HepG2 (cell line): Measurements from ENCODE around the gene DNAJC15. TPM values are rescaled to one million over a fixed set of nuclear protein-coding genes. Genes with fewer than 3 reads are reported as not detected.

Experiments
- ARID3A ChIP-seq: IDR thresholded peaks from 2 replicates; pipeline ENCODE4 v1.6.1; 2012; ENCODE audit warnings: low read depth, low read length, improper control_type of control experiment
- BORCS8-MEF2B ChIP-seq: sonication (generic); formaldehyde crosslinking; IDR thresholded peaks from 2 replicates; pipeline ENCODE4 v1.8.0; 2022; ENCODE audit warnings: mild to moderate bottlenecking, missing genetic modification reagents
- EHMT2 ChIP-seq: fragments of 200-600 bp; sonication (generic); IDR thresholded peaks from 2 replicates; pipeline ENCODE4 v1.7.0; 2017; ENCODE audit warnings: antibody characterized with exemption, low read depth, low read length, borderline replicate concordance
- FOXP1 ChIP-seq, 2 experiments: fragments of 450-650 bp in 1 of 2; IDR thresholded peaks; 2 replicates each; pipeline ENCODE4 v1.6.1; 2017 to 2018; ENCODE audit warnings: antibody characterized with exemption in 1 of 2
- GATAD1 ChIP-seq: IDR thresholded peaks from 2 replicates; pipeline ENCODE4 v1.6.1; 2016; ENCODE audit warnings: missing genetic modification reagents, missing compliant biosample characterization
- GFI1 ChIP-seq: sonication (generic); formaldehyde crosslinking; IDR thresholded peaks from 2 replicates; pipeline ENCODE4 v1.5.0; 2020; ENCODE audit warnings: missing genetic modification reagents, mild to moderate bottlenecking, borderline replicate concordance
- HBP1 ChIP-seq: IDR thresholded peaks from 2 replicates; pipeline ENCODE4 v1.6.1; 2016; ENCODE audit warnings: low read depth, control low read depth
- HNF4A ChIP-seq: sonication (generic); formaldehyde crosslinking; IDR thresholded peaks from 2 replicates; pipeline ENCODE4 v1.4.0; 2020; ENCODE audit warnings: missing genetic modification reagents
- KLF16 ChIP-seq, 2 experiments: sonication (generic) in 1 of 2; formaldehyde crosslinking in 1 of 2; IDR thresholded peaks; 2 replicates each; pipeline versions ENCODE4 v1.6.1 to v1.8.0; 2016 to 2023; ENCODE audit warnings: missing genetic modification reagents in 2 of 2, missing compliant biosample characterization in 1 of 2
- ONECUT2 ChIP-seq: sonication (generic); formaldehyde crosslinking; IDR thresholded peaks from 2 replicates; pipeline ENCODE4 v1.4.0; 2020; ENCODE audit warnings: missing genetic modification reagents
- POGZ ChIP-seq: sonication (generic); formaldehyde crosslinking; IDR thresholded peaks from 2 replicates; pipeline ENCODE4 v1.4.0; 2020; ENCODE audit warnings: mild to moderate bottlenecking, missing genetic modification reagents
- RXRB ChIP-seq: IDR thresholded peaks from 2 replicates; pipeline ENCODE4 v1.6.1; 2016; ENCODE audit warnings: borderline replicate concordance, missing genetic modification reagents, missing compliant biosample characterization
- SIX4 ChIP-seq: sonication (generic); formaldehyde crosslinking; IDR thresholded peaks from 2 replicates; pipeline ENCODE4 v1.4.0; 2020; ENCODE audit warnings: missing genetic modification reagents
- TCF7 ChIP-seq: sonication (generic); IDR thresholded peaks from 2 replicates; pipeline ENCODE4 v1.6.1; 2016; ENCODE audit warnings: antibody characterized with exemption, low read depth
- polyA plus RNA-seq, 8 experiments: library from polyadenylated mRNA; depleted of rRNA in 3 of 8; stranded (reverse) in 7 of 8; unstranded in 1 of 8; fragments of >200 nt; fragmentation: Illumina TruSeq in 4 of 8; extraction: Trizol in 4 of 8; gene quantifications; 2 replicates each; pipeline versions ENCODE4 v1.2.1 to v1.2.3, GENCODE V29; 2011 to 2016; ENCODE audit warnings: low read depth in 4 of 8, missing spikeins in 1 of 8, mixed read lengths in 1 of 8; ENCODE audit not compliant: insufficient read depth in 1 of 8
- total RNA-seq, 5 experiments: library from RNA; depleted of rRNA; stranded (reverse); fragments of >200 nt; fragmentation: Illumina TruSeq; extraction: Trizol; gene quantifications; 2 replicates each; pipeline ENCODE4 v1.2.3, GENCODE V29; 2016; ENCODE audit warnings: low read depth in 1 of 5
- TF ChIP-seq, protein P1 (sequence below): sonication (generic); formaldehyde crosslinking; IDR thresholded peaks from 2 replicates; pipeline ENCODE4 v1.5.1; 2020; ENCODE audit warnings: mild to moderate bottlenecking, moderate library complexity, missing genetic modification reagents
- TF ChIP-seq, protein P2 (sequence below): sonication (generic); formaldehyde crosslinking; IDR thresholded peaks from 2 replicates; pipeline ENCODE4 v1.4.0; 2020; ENCODE audit warnings: missing genetic modification reagents
- TF ChIP-seq, protein P3 (sequence below): sonication (generic); formaldehyde crosslinking; IDR thresholded peaks from 2 replicates; pipeline ENCODE4 v1.4.0; 2020; ENCODE audit warnings: missing genetic modification reagents, borderline replicate concordance

DNAJC15 gene
- total and polyA plus RNA-seq, 2 of the 13 experiments (the other 11 are each of a cell fraction or from before 2014, with no cell fraction given) = 23.0 to 31.9 TPM

- TF ChIP-seq TCF7 = peak; percentile 93
- peak; percentile 77 for TF ChIP-seq HNF4A (CRISPR knock-in tag)
- TF ChIP-seq SIX4 = peak; percentile 27; the same call in 1 of the 2 replicates
- TF ChIP-seq ONECUT2 = no peak
- peak; percentile 97 for TF ChIP-seq GFI1
- peak; percentile 47; the same call in 1 of the 2 replicates for TF ChIP-seq GATAD1 (CRISPR knock-in tag)
- 0 out of 4 replicates have a peak, but pooled peaks of 1 of the 2 experiments have one; percentile 18 for TF ChIP-seq KLF16 (CRISPR knock-in tag; IDR thresholded peaks at IDR 0.05)
- no peak for TF ChIP-seq FOXP1 (IDR thresholded peaks at IDR 0.05)
- peak; percentile 26; the same call in 1 of the 2 replicates for TF ChIP-seq FOXP1 (CRISPR knock-in tag; IDR thresholded peaks at IDR 0.05)
- no peak for TF ChIP-seq BORCS8-MEF2B (CRISPR knock-in tag)
- TF ChIP-seq, protein P1, sequence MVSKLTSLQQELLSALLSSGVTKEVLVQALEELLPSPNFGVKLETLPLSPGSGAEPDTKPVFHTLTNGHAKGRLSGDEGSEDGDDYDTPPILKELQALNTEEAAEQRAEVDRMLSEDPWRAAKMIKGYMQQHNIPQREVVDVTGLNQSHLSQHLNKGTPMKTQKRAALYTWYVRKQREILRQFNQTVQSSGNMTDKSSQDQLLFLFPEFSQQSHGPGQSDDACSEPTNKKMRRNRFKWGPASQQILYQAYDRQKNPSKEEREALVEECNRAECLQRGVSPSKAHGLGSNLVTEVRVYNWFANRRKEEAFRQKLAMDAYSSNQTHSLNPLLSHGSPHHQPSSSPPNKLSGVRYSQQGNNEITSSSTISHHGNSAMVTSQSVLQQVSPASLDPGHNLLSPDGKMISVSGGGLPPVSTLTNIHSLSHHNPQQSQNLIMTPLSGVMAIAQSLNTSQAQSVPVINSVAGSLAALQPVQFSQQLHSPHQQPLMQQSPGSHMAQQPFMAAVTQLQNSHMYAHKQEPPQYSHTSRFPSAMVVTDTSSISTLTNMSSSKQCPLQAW = 0 out of 2 replicates have a peak, but pooled peaks have one; percentile 33
- peak; percentile 65; the same call in 1 of the 2 replicates for TF ChIP-seq POGZ (CRISPR knock-in tag)
- TF ChIP-seq, protein P2, sequence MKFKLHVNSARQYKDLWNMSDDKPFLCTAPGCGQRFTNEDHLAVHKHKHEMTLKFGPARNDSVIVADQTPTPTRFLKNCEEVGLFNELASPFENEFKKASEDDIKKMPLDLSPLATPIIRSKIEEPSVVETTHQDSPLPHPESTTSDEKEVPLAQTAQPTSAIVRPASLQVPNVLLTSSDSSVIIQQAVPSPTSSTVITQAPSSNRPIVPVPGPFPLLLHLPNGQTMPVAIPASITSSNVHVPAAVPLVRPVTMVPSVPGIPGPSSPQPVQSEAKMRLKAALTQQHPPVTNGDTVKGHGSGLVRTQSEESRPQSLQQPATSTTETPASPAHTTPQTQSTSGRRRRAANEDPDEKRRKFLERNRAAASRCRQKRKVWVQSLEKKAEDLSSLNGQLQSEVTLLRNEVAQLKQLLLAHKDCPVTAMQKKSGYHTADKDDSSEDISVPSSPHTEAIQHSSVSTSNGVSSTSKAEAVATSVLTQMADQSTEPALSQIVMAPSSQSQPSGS (CRISPR knock-in tag) = peak; percentile 40; the same call in 1 of the 2 replicates
- TF ChIP-seq, protein P3, sequence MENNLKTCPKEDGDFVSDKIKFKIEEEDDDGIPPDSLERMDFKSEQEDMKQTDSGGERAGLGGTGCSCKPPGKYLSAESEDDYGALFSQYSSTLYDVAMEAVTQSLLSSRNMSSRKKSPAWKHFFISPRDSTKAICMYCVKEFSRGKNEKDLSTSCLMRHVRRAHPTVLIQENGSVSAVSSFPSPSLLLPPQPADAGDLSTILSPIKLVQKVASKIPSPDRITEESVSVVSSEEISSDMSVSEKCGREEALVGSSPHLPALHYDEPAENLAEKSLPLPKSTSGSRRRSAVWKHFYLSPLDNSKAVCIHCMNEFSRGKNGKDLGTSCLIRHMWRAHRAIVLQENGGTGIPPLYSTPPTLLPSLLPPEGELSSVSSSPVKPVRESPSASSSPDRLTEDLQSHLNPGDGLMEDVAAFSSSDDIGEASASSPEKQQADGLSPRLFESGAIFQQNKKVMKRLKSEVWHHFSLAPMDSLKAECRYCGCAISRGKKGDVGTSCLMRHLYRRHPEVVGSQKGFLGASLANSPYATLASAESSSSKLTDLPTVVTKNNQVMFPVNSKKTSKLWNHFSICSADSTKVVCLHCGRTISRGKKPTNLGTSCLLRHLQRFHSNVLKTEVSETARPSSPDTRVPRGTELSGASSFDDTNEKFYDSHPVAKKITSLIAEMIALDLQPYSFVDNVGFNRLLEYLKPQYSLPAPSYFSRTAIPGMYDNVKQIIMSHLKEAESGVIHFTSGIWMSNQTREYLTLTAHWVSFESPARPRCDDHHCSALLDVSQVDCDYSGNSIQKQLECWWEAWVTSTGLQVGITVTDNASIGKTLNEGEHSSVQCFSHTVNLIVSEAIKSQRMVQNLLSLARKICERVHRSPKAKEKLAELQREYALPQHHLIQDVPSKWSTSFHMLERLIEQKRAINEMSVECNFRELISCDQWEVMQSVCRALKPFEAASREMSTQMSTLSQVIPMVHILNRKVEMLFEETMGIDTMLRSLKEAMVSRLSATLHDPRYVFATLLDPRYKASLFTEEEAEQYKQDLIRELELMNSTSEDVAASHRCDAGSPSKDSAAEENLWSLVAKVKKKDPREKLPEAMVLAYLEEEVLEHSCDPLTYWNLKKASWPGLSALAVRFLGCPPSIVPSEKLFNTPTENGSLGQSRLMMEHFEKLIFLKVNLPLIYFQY (CRISPR knock-in tag) = peak; percentile 91; the same call in 1 of the 2 replicates
- 0 out of 2 replicates have a peak, but pooled peaks have one; percentile 15 for TF ChIP-seq ARID3A
- TF ChIP-seq EHMT2 = peak; percentile 15; the same call in 1 of the 2 replicates
- TF ChIP-seq HBP1 (CRISPR knock-in tag) = no peak
- peak; percentile 55; the same call in 1 of the 2 replicates for TF ChIP-seq RXRB (CRISPR knock-in tag)
Observed at GRCh38 chr13:43057653-43058317, 34.4 kb downstream of the DNAJC15 start (continued).
